ENCODE measurements around the gene RANBP10.

Gene RANBP10

DNA sequence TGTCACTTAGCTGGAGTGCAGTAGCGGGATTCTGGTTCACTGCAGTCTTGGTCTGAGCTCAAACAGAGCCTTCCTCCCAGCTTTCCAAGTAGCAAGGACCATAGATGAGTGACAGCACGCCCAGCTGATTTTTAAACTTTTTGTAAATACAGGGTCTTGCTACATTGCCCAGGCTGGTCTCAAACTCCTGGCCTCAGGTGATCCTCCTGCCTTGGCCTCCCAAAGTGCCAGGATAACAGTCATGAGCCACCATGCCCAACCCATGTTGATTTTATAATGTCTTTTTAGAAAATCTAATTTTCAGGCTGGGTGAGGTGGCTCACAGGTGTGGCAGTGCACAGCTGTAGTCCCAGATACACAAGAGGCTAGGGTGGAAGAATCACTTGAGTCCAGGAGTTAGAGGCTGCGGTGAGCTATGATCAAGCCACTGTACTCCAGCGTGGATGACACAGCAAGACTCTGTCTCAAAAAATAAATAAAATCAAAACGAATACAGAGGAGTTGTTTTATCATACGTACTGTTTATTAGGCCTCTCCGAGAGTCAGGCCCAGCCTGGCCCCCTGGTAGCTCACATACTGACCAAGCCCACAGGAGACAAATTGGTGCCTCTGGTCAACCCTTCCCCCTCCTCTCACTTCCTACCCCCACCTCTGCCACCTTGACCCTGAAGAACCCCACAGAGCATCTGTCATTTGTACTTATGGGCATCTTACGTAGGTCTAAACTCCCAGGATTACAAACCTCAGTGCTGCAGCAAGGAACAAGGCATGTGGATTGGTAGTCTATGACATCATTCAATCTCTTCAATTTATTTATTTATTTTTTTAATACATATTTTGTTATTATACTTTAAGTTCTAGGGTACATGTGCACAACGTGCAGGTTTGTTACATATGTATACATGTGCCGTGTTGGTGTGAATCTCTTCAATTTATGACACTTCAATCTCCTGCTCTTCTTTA is 126.1 kb downstream of the RANBP10 start:
- H3K9ac ChIP-seq (ENCODE audit: insufficient read length): no peak overlapping the region
- no peaks in the 10 kb centered on the region for H3K9me3 ChIP-seq (ENCODE audit: low read depth, low read length)
- no peaks in the 10 kb centered on the region; the same call in 1 of the 2 replicates for H3K36me3 ChIP-seq (ENCODE audit: insufficient read depth, low read length)
- no peak for TF ChIP-seq POLR2AphosphoS5 (IDR thresholded peaks at IDR 0.05; ENCODE audit: borderline replicate concordance, low read depth, low read length)
- TF ChIP-seq FOXP2 (optimal IDR thresholded peaks at IDR 0.05; ENCODE audit: control extremely low read depth, extremely low read length, insufficient read depth): no peak
- TF ChIP-seq EZH2 (IDR thresholded peaks at IDR 0.05): no peak
- no peak overlapping the region for H3K27ac ChIP-seq
- DNase-seq (ENCODE audit: low read depth, low spot score): no peak
- H3K4me3 ChIP-seq: no peak overlapping the region

DNA sequence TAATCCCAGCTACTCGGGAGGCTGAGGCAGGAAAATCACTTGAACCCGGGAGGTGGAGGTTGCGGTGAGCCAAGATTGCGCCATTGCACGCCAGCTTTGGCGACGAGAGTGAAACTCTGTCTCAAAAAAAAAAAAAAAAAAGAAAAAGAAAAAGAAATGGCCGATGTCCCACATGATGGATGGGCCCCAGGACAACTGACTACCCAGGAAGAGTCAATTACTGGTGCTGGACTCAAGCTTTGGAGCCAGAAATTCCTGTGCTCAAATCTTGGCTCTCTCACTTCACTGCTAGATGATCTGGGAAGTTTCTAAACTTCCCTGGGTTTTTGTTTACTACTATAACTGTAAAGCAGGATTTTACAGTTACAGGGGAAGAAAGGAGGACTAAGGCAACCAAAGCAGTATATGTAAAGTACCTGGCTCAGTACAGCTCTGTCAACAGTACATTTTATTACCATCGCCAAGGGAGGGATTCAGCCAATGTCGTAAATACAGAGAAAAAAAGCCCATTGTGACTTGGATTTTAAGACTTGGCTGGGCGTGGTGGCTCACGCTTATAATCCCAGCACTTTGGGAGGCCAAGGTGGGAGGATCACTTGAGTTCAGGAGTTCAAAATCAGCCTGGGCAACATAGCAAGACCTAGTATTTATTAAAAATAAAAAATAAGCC is 127.9 kb downstream of the RANBP10 start:
- DNase-seq (ENCODE audit: low read depth, low spot score): no peak
- H3K9me3 ChIP-seq (ENCODE audit: low read depth, low read length): no peaks in the 10 kb centered on the region
- no peak overlapping the region for H3K27ac ChIP-seq
- TF ChIP-seq POLR2AphosphoS5 (IDR thresholded peaks at IDR 0.05; ENCODE audit: borderline replicate concordance, low read depth, low read length) (no peak), EZH2 (IDR thresholded peaks at IDR 0.05) (no peak), FOXP2 (optimal IDR thresholded peaks at IDR 0.05; ENCODE audit: control extremely low read depth, extremely low read length, insufficient read depth) (no peak)
- no peaks in the 10 kb centered on the region for H3K36me3 ChIP-seq (ENCODE audit: insufficient read depth, low read length)
- H3K4me3 ChIP-seq: no peak overlapping the region
- H3K9ac ChIP-seq (ENCODE audit: insufficient read length): no peak overlapping the region

DNA sequence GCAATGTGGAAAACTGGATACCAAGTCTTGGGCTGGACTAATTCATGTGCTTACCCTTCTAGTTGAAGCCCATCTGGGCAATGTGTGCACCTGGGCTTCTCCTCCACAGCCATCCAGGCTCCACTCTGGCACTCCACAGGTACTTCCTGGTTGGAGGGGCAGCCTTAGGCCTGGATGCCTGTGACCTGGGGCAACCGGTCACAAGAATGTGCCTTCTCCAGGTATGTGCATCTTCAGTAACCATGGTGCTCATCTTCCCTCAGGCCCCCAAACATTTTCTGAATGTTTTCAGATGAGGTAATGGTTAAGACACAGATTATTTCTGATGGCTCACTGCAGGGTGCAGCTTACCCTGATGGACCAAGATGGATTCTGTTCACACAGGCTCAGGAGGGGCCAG is 128.6 kb downstream of the RANBP10 start:
- no peak overlapping the region for H3K9ac ChIP-seq (ENCODE audit: insufficient read length)
- H3K4me3 ChIP-seq: no peak overlapping the region
- no peak overlapping the region for H3K27ac ChIP-seq
- no peaks in the 10 kb centered on the region for H3K9me3 ChIP-seq (ENCODE audit: low read depth, low read length)
- DNase-seq (ENCODE audit: low read depth, low spot score): no peak
- no peaks in the 10 kb centered on the region for H3K36me3 ChIP-seq (ENCODE audit: insufficient read depth, low read length)
- TF ChIP-seq POLR2AphosphoS5 (IDR thresholded peaks at IDR 0.05; ENCODE audit: borderline replicate concordance, low read depth, low read length) (no peak), FOXP2 (optimal IDR thresholded peaks at IDR 0.05; ENCODE audit: control extremely low read depth, extremely low read length, insufficient read depth) (no peak), EZH2 (IDR thresholded peaks at IDR 0.05) (no peak)

DNA sequence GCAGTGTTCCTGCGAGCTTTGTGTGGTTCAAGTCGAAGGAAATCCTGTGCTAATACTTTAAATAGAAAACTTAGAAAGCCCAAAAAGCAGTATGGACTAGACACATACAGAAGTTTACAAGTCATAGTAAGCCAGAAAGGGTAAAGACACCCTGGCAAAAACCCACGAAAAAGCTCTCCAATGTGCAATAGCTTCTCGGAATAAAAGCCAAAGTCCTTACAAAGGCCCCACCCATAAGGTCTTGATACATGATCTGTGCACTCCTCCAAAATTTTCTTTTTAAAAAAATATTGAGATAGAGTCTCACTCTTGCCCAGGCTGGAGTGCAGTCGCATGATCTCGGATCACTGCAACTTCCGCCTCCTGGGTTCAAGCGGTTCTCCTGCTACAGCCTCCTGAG is 129.4 kb downstream of the RANBP10 start:
- Histone ChIP-seq H3K36me3 (ENCODE audit: insufficient read depth, low read length) (no peaks in the 10 kb centered on the region), H3K9me3 (ENCODE audit: low read depth, low read length) (no peaks in the 10 kb centered on the region), H3K4me3 (no peak overlapping the region), H3K9ac (ENCODE audit: insufficient read length) (no peak overlapping the region), H3K27ac (no peak overlapping the region)
- TF ChIP-seq POLR2AphosphoS5 (IDR thresholded peaks at IDR 0.05; ENCODE audit: borderline replicate concordance, low read depth, low read length): no peak
- no peak for TF ChIP-seq EZH2 (IDR thresholded peaks at IDR 0.05)
- no peak for TF ChIP-seq FOXP2 (optimal IDR thresholded peaks at IDR 0.05; ENCODE audit: control extremely low read depth, extremely low read length, insufficient read depth)
- no peak for DNase-seq (ENCODE audit: low read depth, low spot score)

DNA sequence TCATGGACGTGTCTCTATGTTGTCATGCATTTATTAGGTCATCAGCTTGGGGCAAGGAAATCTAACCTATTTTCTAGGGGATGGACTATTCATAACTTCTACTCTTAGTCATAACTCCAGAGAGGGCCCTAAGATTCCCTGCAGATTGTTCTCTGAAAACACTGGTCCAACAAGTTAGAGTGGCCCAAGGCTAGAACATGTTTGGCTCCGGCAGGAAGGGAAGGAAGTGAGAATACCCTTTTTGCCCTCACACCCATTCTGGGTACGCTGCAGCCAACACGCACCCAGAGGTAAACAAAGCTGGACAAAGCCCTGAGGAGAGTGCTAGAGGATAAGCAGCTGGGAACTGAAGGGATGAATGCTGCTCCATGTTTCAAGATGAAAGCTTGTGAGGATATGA is 129.8 kb downstream of the RANBP10 start:
- TF ChIP-seq FOXP2 (optimal IDR thresholded peaks at IDR 0.05; ENCODE audit: control extremely low read depth, extremely low read length, insufficient read depth): no peak
- no peak for TF ChIP-seq POLR2AphosphoS5 (IDR thresholded peaks at IDR 0.05; ENCODE audit: borderline replicate concordance, low read depth, low read length)
- no peak for TF ChIP-seq EZH2 (IDR thresholded peaks at IDR 0.05)
- H3K9me3 ChIP-seq (ENCODE audit: low read depth, low read length): no peaks in the 10 kb centered on the region
- DNase-seq (ENCODE audit: low read depth, low spot score): no peak
- H3K9ac ChIP-seq (ENCODE audit: insufficient read length): no peak overlapping the region
- no peak overlapping the region for H3K27ac ChIP-seq
- H3K4me3 ChIP-seq: no peak overlapping the region
- no peaks in the 10 kb centered on the region for H3K36me3 ChIP-seq (ENCODE audit: insufficient read depth, low read length)

DNA sequence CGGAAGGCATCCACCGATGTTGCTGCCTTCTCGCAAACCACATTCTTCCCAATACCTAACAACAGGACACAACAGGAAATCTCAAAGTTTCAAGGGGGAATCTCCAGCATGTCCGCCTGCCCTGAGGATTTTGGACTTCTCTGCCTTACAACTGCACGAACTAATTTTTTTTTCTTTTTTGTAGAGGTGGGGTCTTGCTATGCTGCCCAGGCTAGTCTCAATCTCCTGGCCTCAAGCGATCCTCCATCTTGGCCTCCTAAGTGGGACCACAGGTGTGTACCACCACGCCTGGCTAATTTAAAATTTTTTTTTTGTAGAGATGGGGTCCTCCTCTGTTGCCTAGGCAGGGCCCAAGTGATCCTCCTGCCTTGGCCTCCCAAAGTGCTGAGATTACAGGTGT is 130.4 kb downstream of the RANBP10 start:
- H3K27ac ChIP-seq: no peak overlapping the region

DNA sequence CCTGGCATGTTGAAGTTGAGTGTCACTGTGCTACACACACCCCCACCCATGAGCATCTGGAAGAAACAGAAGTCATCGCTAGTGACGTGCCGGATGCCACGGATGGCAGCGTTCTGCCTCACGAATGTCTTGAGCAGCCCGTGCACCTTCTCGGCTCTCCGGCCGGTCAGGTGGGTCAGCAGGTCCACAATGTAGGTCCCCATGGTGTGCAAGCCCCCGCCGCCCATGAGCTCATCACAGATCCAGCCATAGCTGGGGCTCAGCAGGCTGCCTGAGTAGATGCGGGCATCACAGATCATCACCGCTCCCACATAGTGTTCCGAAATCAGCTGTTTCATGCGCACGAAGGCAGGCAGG is 130.8 kb downstream of the RANBP10 start:
- DNase-seq (ENCODE audit: low read depth, low spot score): no peak
- no peaks in the 10 kb centered on the region for H3K9me3 ChIP-seq (ENCODE audit: low read depth, low read length)
- no peak for TF ChIP-seq FOXP2 (optimal IDR thresholded peaks at IDR 0.05; ENCODE audit: control extremely low read depth, extremely low read length, insufficient read depth)
- no peak for TF ChIP-seq EZH2 (IDR thresholded peaks at IDR 0.05)
- TF ChIP-seq POLR2AphosphoS5 (IDR thresholded peaks at IDR 0.05; ENCODE audit: borderline replicate concordance, low read depth, low read length): no peak
- no peak overlapping the region for H3K9ac ChIP-seq (ENCODE audit: insufficient read length)
- no peak overlapping the region for H3K27ac ChIP-seq
- no peak overlapping the region for H3K4me3 ChIP-seq
- H3K36me3 ChIP-seq (ENCODE audit: insufficient read depth, low read length): no peaks in the 10 kb centered on the region

More for the DNA sequence above, 130.4 kb downstream of the RANBP10 start:
- Histone ChIP-seq H3K9me3 (ENCODE audit: low read depth, low read length) (no peaks in the 10 kb centered on the region), H3K36me3 (ENCODE audit: insufficient read depth, low read length) (no peaks in the 10 kb centered on the region), H3K4me3 (no peak overlapping the region), H3K9ac (ENCODE audit: insufficient read length) (no peak overlapping the region)
- no peak for DNase-seq (ENCODE audit: low read depth, low spot score)
- TF ChIP-seq FOXP2 (optimal IDR thresholded peaks at IDR 0.05; ENCODE audit: control extremely low read depth, extremely low read length, insufficient read depth): no peak
- TF ChIP-seq EZH2 (IDR thresholded peaks at IDR 0.05): no peak
- no peak for TF ChIP-seq POLR2AphosphoS5 (IDR thresholded peaks at IDR 0.05; ENCODE audit: borderline replicate concordance, low read depth, low read length)

DNA sequence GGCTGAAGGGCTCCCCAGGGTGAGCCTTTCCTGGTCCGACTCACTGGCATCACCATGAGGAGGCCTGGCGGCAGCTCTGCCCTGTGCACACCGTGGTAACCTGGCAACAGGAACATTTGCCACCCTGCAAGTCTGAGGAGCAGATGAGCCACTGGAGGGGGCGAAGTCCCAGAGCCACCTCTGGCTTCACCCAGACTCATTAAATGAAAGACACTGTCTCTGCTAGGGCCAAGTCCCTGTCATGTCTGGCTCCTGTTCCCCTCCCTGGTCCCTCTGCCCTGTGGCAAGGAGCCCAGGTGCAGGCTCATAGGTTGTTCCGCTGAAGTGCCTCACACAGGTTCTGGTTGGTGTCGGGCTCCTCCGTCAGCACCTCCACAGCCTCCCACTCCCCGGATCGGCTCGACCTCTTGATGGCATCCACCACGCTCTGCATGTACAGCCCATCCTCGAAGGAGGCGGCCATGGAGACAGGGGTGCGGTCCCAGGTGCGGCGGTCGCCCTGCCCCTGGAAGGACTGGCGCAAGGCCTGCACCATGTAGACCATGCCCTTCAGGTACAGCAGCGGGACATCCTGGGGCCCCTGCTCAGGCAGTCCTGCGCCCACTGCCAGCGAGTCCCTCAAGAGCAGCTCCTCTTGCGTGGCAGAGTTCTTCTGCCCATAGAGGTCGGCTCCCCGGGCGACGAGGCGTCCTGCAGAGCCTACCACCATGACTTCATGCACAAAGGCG is 131.3 kb downstream of the RANBP10 start:
- H3K4me3 ChIP-seq: no peak overlapping the region
- no peak for DNase-seq (ENCODE audit: low read depth, low spot score)
- H3K9ac ChIP-seq (ENCODE audit: insufficient read length): no peak overlapping the region
- H3K36me3 ChIP-seq (ENCODE audit: insufficient read depth, low read length): no peaks in the 10 kb centered on the region
- H3K27ac ChIP-seq: no peak overlapping the region
- TF ChIP-seq POLR2AphosphoS5 (IDR thresholded peaks at IDR 0.05; ENCODE audit: borderline replicate concordance, low read depth, low read length) (no peak), FOXP2 (optimal IDR thresholded peaks at IDR 0.05; ENCODE audit: control extremely low read depth, extremely low read length, insufficient read depth) (no peak)
- no peaks in the 10 kb centered on the region for H3K9me3 ChIP-seq (ENCODE audit: low read depth, low read length)

Measured in SK-N-MC (cell line).